NCI-H1092 (cell line): ENCODE data around the gene ITGB3BP.
"Not testable (repeated sequence)": the region's sequence is repeated elsewhere in the genome, so short reads cannot be mapped to it uniquely, and the experiment has no call there.

Experiments
- DNase-seq: peaks from one replicate; lab custom pipeline; 2025; lab: John Stamatoyannopoulos, UW

Gene ITGB3BP

DNA sequence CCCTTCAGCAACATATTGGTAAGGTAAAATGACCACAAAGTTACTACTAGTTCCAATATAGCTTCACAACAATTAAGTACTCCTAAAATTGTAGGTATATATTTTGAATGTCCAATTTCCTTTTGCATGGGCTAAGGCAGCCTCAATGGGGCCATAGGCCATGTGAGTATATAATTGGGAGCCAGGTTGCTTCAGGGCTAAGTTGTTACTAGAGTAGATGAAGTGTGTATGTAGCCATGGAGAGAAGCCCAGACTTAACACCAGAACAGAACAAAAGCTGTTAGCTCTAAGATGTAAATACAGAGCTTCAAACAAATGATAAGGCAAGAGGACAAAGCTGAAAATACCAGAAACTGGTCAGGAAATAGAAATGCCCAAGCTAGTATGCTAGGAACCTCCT, 16.2 kb downstream of the ITGB3BP start:
- DNase-seq: no peak

DNA sequence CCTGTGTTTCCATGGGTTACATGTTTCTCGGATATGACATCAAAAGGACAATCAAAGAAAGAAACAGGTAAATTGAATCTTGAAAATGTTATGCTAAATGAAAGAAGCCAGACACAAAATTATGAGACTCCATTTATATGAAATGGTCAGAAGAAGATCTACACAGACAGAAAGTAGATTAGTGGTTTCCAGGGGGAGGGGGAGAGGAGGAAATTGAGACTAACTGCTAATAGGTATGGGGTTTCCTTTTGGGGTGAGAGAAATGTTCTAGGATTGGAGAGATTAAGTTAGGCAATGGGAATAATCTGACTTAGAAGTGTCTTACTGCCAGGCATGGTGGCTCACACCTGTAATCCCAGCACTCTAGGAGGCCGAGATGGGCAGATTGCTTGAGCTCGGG, 21.8 kb downstream of the ITGB3BP start:
- no peak for DNase-seq

DNA sequence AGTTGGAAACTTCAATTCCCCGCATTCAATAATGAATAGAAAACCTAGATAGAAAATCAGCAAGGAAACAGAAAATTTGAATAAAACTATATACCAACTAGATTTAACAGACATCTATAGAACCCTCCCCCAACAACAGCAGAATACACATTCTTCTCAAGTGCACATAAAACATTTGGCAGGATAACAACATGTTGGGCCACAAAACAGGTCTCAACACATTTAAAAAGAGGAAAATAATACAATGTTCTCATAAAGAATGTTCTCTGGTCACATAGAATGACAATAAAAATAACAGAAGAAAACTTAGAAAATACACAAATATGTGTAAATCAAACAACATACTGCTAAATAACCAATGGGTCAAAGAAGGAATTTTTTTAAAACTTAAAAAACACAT, 24.9 kb downstream of the ITGB3BP start:
- no peak for DNase-seq

DNA sequence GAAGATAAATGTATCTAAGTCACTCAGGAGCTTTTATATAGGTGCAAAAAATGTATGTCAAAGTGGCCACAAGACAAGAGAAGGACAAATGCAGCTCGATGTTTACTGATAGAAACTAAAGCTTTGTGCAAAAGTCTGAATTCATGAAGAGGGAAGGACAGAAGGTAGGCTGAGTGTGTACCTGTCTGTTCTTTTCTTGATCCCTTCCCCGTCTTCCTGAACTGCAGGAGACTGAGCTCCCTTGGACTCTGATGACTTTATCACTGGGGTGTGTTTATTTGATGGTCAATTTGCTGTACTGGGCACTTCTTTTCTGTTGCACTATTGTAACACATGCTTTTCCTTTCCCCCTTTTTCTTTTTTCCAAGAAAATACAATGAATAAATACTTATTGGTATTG, 25.4 kb downstream of the ITGB3BP start:
- no peak for DNase-seq

DNA sequence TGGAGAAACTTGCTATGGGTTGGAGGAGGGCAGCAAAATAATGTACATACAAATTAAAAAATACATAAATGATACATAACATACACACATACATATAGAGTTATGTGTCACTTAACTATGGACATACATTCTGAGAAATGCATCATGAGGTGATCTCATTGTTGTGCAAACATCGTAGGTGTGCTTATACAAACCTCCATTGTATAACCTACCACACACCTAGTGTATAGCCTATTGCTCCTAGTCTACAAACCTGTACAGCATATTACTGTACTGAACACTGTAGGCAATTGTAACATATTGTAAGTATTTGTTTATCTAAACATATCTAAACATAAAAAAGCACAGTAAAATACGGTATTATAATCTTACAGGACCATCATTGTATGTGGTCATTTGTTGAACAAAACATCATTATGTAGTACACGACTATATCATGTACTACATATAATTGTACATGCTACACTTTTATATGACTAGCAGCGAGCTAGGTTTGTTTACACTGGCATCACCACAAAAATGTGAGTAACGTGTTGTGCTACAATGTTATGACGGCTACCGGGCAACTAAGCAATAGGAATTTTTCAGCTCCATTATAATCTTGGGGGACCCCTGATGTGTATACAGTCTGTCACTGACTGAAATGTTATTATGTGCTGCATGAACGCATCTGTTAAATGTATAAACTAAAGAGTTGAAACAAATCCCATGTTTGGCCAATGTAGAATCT, 35.5 kb downstream of the ITGB3BP start:
- DNase-seq: no peak

DNA sequence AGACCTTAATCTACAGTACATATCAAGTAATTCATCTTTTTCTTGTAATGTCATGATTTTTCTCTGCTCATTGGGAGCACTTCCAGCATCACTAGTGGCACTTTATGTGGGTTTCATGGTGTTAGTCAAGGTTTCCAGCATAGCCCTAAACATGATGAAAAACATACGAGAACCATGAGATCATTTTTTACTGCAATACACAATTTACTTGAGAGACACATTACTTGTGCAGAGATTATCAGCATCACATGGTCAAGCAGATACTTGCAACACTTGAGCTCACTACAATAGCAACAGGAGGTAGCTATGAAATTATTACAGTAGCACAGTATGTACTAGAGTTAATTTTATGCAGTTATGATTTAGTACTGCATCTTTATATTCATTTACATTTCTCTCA, 36.4 kb downstream of the ITGB3BP start:
- no peak for DNase-seq

DNA sequence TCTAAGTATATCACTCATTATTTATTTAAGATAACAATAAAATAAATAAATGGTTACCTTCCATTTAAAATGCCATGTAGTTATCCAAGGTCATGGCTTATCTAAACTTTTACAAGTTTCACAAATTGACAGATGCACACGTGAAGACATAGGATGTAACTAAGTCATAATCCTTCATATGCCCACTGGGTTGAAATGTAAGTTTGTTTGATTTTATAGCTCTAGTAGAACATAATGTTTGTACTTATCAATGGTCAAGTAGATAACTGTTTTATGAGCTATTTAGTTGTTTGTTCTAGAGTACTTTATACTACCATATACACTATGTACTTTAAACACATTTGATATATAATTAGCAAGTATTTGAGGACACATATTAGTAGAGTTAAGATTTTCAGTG, 43.0 kb downstream of the ITGB3BP start:
- DNase-seq: no peak

DNA sequence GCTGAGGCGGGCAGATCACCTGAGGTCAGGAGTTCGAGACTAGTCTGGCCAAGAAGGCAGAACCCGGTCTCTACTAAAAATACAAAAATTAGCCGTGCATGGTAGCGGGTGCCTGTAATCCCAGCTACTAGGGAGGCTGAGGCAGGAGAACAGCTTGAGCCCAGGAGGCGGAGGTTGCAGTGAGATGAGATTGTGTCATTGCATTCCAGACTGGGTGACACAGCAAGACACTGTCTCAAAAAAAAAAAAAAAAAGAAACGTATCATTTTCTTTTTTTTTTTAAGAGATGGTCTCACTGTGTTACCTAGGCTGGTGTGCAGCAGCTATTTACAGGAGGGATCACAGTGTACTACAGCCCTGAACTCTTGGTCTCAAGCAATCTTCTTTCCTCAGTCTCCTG, 47.3 kb downstream of the ITGB3BP start:
- DNase-seq: no peak

DNA sequence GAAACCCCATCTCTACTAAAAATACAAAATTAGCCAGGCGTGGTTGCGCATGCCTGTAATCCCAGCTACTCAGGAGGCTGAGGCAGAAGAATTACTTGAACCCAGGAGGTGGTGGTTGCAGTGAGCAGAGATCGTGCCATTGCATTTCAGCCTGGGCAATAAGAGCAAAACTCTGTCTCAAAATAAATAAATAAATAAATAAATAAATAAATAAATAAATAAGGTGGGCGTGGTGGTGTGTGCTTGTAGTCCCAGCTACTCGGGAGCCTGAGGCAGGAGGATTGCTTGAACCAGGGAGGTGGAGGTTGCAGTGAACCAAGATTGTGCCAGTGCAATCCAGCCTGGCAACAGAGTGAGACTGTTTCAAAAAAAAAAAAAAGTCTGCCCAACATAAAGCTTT, 54.3 kb downstream of the ITGB3BP start:
- DNase-seq: not testable (repeated sequence)

DNA sequence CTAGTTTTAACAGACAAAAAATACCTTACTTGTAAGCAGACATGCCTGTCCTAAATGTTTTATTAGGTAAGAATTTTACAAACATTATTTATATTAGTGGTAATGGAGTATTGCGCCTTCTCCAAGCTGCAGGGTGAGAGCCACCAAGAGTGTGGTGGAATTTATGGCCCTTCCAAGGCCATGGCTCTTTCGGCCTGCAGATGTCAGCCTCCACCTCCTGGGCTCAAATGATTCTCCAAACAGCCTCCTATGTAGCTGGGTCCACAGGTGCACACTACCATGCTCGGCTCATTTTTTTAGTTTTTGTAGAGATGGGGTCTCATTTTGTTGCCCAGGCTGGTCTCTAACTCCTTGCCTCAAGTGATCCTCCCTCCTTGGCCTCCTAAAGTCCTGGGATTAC, 56.3 kb downstream of the ITGB3BP start:
- no peak for DNase-seq

DNA sequence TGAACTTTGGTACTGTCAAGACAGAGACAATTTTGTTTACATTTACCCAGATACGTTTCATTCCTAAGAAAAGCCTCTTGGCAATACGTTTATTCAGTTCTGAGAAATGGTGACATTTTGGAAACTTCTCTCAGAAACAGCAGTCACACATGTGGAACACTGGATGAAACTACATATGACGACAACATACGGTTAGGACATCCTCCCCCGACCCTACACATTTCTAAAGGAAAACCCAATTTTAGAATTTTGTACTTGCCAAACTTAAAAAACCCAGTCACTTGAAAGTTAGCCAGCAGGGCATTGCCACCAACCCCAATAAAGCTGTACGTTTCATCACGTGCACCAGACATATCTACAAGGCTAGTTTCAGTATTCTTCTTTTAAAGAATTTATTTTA, 56.8 kb downstream of the ITGB3BP start:
- no peak for DNase-seq

DNA sequence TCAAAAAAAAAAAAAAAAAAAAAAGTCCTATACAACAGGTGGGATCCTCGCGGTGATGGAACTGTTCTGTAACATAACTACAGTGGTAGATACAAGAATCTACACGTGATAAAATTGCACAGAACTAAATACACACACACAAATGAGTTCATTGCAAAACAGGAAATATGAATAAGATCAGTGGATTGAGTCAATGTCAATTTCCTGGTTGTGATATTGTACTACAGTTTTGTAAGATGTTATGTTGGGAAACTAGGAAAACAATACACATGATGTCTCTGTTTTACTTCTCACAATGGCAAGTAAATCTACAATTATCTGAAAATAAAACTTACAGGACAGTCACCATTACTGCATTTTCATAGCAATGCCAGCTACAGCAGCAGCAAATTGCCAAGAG, 59.8 kb downstream of the ITGB3BP start:
- no peak for DNase-seq

DNA sequence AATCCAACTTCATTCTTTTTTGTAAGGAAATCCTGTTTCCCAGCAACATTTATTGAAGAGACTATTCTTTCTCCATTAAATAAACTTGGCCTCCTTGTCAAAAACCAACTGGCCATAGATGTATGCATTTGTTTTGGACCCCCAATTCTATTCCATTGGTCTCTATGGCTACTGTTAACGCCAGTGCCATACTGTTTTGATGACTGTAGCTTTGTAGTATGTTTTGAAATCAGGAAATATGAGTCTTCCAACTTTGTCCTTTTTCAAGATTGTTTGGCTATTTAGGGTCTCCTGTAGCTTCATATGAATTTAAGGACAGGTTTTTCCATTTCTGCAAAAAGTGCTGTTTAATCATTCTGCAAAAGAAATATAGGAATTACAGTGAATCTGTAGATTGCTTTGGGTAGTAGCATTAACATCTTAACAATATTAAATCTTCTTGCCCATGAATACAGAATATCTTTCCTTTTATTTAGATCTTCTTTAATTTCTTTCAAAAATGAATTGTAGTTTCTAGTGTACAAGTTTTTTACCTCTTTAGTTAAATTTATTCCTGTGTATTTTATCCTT, 61.3 kb downstream of the ITGB3BP start:
- no peak for DNase-seq

DNA sequence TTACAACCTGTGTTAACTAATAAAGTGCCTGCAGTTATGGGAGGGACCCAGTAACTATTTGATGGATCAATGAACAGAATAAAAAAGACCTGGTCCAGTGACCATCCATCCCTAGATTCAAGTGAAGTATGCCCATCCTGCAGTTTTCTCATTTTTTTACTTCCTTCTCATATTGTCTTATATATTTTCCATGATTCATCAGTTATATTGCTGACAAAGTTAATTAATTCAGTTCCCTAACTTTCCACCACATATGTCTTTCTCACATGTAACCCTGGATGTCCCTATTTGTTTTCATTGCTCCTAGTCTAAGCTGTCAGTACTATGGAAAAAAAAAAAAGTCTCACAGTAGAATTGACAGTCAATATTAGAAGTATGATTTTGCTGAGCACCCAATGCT, 64.3 kb downstream of the ITGB3BP start:
- DNase-seq: no peak

DNA sequence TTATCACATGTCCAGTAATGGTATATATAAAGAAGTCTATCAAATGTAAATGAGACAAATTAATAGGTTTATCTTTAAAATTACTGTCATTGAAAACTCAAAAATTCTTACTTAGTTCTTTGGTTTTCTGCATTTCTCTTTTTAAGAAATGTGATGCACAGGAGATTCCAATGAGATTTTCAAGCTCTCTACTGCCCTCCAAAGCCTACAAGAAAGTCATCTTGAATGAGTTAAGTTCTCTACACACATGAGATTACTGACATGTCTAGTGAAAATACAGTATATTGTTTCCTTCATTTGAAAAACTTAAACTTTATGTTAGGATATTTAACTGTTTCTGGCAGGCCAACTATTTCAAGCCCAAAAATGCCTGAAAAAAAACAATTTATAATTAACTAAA, 68.8 kb downstream of the ITGB3BP start:
- no peak for DNase-seq

DNA sequence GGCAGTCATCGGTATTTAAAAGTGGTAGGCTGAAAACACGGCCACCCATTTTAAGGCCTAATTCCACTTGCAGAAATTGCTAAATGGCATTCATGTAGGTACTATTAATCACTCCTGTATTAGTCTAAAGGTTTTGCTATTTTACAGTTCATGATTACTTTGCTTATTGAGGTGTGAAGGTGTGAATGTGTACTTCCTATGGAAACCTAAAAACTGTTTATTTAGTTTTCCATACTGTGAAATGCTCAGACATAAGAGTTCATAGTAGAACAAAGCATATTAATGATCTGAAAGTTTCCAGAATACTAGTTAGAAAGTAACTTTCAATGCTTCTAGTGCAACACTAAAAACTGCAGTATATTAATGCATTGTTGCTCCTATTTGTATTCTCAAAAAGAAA, 69.8 kb downstream of the ITGB3BP start:
- DNase-seq: no peak

DNA sequence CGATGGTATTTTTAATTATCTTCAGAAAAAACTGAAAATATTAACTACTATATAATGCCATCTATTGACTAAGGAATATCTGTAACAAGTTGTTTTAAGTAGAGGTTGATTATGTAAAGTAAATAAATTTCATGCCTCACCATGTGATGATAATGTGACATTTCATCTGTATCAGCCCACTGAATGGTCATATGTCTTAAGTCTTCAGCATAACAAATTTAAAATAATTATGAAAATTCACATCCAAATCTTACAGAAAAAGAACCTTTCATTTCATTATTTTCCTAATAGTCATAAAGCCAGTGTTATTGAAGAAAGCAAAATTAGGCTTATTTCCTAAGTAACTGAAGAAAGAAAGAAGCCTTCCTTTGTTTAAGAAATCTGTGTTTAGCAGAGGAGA, 72.6 kb downstream of the ITGB3BP start:
- no peak for DNase-seq

DNA sequence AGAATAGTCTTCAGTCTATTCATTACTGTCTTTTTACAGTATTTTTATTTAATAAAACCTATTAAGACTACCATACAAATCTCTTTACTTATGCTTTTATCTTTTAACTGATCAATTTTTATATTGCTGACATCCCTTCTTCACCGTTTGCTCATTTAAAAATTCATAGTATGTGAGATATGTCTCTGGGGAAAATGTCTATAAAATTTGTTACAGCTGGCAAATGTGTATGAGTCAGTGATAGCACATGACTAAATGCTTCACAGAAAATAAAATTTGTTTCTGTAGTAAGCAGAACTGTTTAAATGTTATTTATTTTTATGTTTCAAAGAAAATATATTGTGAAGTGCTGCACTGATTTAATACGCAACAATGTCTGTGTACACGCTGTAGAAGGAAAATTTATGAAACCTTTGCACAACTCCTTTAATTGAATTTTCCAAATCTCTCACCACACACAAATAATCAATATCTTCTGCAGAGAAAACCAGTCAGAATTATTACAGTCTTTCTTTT, 74.2 kb downstream of the ITGB3BP start:
- no peak for DNase-seq

DNA sequence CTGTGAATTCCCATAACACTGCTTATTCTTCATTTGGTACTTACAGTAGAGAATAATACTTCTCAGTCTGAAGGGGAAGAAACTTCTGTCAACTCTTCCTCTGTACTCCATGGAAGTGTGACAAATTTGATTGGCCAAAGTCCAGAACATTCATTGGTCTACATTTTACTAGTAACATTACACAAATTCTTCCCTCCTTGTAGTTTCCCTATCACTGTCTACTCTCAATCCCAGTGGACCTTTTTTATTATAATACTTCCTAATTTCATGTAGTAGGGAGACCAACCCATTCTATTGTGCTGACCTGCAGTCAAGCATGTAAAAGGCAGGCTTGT, 80.9 kb downstream of the ITGB3BP start:
- no peak for DNase-seq

DNA sequence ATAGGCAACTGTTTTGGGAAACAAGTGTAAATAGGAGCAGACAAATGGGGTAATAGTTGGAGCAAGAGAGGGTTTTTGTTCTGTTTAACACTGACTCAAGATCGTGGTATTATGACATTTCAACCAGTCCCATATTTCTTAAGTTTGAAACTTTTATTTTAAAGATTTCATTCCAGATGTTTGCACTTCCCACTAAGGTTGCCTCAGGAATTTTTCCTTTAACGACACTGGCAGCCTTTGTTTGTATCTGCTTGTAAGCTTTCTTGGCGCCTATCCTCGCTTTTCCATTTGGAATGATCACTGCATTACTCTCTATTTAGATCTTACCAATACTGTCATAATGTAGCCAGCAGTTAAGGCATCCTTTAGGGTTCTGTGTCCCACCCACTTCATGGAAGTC, 87.9 kb downstream of the ITGB3BP start:
- DNase-seq: no peak

DNA sequence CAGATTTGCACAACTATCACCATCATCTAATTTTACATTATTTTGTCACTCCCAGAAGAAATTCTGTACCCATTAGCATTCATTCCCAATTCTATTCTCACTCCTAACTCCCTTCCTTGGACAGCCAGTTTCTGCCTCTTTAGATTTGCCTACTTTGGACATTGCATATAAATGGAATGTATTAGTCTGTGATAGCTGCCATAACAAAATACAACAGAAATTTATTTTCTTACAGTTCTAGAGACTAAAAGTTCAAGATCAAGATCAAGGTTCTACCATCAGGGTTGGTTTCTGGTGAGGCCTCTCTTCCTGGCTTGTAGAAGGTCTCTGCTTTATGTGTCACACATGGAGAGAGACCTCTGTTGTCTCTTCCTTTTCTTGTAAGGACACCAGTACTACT, 93.7 kb downstream of the ITGB3BP start:
- no peak for DNase-seq

DNA sequence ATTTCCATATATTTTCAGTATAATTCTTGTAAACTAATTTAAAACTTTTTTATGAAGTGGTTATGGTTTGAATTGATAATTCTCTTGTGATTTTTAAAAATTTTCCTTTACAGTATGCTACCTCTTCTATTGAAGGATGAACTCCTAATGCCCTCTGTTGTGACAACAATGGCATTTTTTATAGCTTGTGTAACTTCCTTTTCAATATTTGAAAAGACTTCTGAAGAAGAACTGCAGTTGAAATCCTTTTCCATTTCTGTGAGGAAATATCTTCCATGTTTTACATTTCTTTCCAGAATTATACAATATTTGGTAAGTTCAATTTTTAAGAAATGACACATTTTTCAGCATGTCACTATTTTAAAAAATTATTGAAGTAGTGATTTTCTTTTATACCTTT, 94.2 kb downstream of the ITGB3BP start:
- DNase-seq: no peak

DNA sequence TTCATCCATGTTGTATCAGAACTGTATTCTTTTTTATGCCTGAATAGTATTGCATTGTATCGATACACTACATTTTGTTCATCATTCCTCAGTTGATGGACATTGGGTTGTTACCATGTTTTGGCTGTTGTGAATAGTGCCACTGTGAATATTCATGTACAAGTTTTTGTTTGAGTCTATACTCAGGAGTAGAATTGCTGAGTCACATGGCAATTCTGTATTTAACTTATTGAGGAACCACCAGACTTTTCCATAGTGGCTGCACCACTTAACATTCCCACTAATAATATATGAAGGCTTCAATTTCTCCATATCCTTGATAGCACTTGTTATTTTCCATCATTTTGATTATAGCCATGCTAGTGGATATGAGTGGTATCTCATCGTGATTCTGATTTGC, 99.4 kb downstream of the ITGB3BP start:
- DNase-seq: no peak

DNA sequence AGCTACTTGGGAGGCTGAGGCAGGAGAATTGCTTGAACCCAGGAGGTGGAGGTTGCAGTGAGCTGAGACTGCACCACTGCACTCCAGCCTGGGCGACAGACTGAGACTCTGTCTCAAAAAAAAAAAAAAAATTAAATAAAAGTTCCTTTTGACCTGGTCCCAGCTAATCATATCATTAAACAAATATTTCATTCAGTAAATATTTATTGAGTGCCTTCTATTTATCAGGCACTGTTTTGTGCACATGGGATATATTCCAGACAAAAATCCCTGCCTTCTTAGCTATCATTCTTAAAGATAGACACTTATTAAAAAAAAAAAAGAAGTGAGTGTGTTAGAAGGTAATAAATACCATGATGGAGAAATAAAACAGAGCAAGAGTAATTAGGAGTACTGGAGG, 102.3 kb downstream of the ITGB3BP start:
- DNase-seq: not testable (repeated sequence)
